ENCODE data around the gene WASF2. TPM values are rescaled to one million over a fixed set of nuclear protein-coding genes. Genes with fewer than 3 reads are reported as not detected.
"Not testable (repeated sequence)": the region's sequence is repeated elsewhere in the genome, so short reads cannot be mapped to it uniquely, and the experiment has no call there.

Gene WASF2
- total RNA-seq, 1 donor from 2014 or later, result 57.3 TPM

- no peak for DNase-seq (ENCODE audit: missing footprints)
- intact Hi-C loops (cut with DNase I), result no loop called here
- ATAC-seq, result no peak
Observed at GRCh38 chr1:27410709-27411108, 79.3 kb downstream of the WASF2 start.

GRCh38 chr1:27409669-27410068, 80.3 kb downstream of the WASF2 start:
- intact Hi-C loops (cut with DNase I), result no loop called here
- no peak for DNase-seq (ENCODE audit: missing footprints)
- ATAC-seq, result no peak

- intact Hi-C loops (cut with DNase I), result no loop called here
- no peak for DNase-seq (ENCODE audit: missing footprints)
- ATAC-seq, result no peak
Observed at GRCh38 chr1:27408151-27408550, 81.8 kb downstream of the WASF2 start.

GRCh38 chr1:27406791-27407190, 83.2 kb downstream of the WASF2 start:
- not testable (repeated sequence) for ATAC-seq

GRCh38 chr1:27406362-27406680, 83.6 kb downstream of the WASF2 start:
- ATAC-seq (no peak), DNase-seq (ENCODE audit: missing footprints) (no peak)
- intact Hi-C loops (cut with DNase I), result no loop called here

More at GRCh38 chr1:27406791-27407190, 83.2 kb downstream of the WASF2 start:
- DNase-seq (ENCODE audit: missing footprints); intact Hi-C loops (cut with DNase I): not testable (repeated sequence)

- DNase-seq (ENCODE audit: missing footprints); ATAC-seq; intact Hi-C loops (cut with DNase I): not testable (repeated sequence)
Observed at GRCh38 chr1:27405598-27406361, 84.2 kb downstream of the WASF2 start.

GRCh38 chr1:27405074-27405473, 84.9 kb downstream of the WASF2 start:
- ATAC-seq, result peak; percentile 18
- DNase-seq (ENCODE audit: missing footprints), result no peak
- intact Hi-C loops (cut with DNase I), result no loop called here

GRCh38 chr1:27403931-27404330, 86.0 kb downstream of the WASF2 start:
- no peak for ATAC-seq
- intact Hi-C loops (cut with DNase I), result loop anchor here (2.0 kb wide), 1 partner anchor 203 kb away; no protein-coding TSS in a partner anchor
- no peak for DNase-seq (ENCODE audit: missing footprints)

GRCh38 chr1:27403065-27403726, 86.8 kb downstream of the WASF2 start:
- intact Hi-C loops (cut with DNase I), result loop anchor here (2.0 kb wide), 1 partner anchor 204 kb away; no protein-coding TSS in a partner anchor
- peak; percentile 62 for ATAC-seq
- peak; percentile 86 for DNase-seq (ENCODE audit: missing footprints)

GRCh38 chr1:27402349-27402754, 87.6 kb downstream of the WASF2 start:
- ATAC-seq (peak; percentile 49), DNase-seq (ENCODE audit: missing footprints) (peak; percentile 83)
- intact Hi-C loops (cut with DNase I), result loop anchor here (2.0 kb wide), 1 partner anchor 204 kb away; no protein-coding TSS in a partner anchor

- DNase-seq (ENCODE audit: missing footprints) (no peak), ATAC-seq (no peak)
- intact Hi-C loops (cut with DNase I), result no loop called here
Observed at GRCh38 chr1:27400963-27401341, 89.0 kb downstream of the WASF2 start.

- ATAC-seq, result no peak
- intact Hi-C loops (cut with DNase I), result no loop called here
- DNase-seq (ENCODE audit: missing footprints), result no peak
Observed at GRCh38 chr1:27400082-27400962, 89.6 kb downstream of the WASF2 start.

GRCh38 chr1:27399251-27400025, 90.5 kb downstream of the WASF2 start:
- no peak for ATAC-seq
- intact Hi-C loops (cut with DNase I), result loop anchor here (5.0 kb wide), 1 partner anchor 263 kb away; no protein-coding TSS in a partner anchor

GRCh38 chr1:27398405-27399149, 91.4 kb downstream of the WASF2 start:
- ATAC-seq (no peak), DNase-seq (ENCODE audit: missing footprints) (no peak)
- intact Hi-C loops (cut with DNase I), result loop anchor here (5.0 kb wide), 1 partner anchor 264 kb away; no protein-coding TSS in a partner anchor

More at GRCh38 chr1:27399251-27400025, 90.5 kb downstream of the WASF2 start:
- no peak for DNase-seq (ENCODE audit: missing footprints)

- ATAC-seq, result no peak
- intact Hi-C loops (cut with DNase I), result loop anchor here (5.0 kb wide), 1 partner anchor 265 kb away; no protein-coding TSS in a partner anchor
Observed at GRCh38 chr1:27397749-27398148, 92.2 kb downstream of the WASF2 start.

GRCh38 chr1:27397110-27397509, 92.9 kb downstream of the WASF2 start:
- intact Hi-C loops (cut with DNase I), result loop anchor here (5.0 kb wide), 1 partner anchor 265 kb away; no protein-coding TSS in a partner anchor
- DNase-seq (ENCODE audit: missing footprints), result no peak

More at GRCh38 chr1:27397749-27398148, 92.2 kb downstream of the WASF2 start:
- no peak for DNase-seq (ENCODE audit: missing footprints)

GRCh38 chr1:27395441-27396195, 94.3 kb downstream of the WASF2 start:
- peak; percentile 25 for ATAC-seq

More at GRCh38 chr1:27397110-27397509, 92.9 kb downstream of the WASF2 start:
- no peak for ATAC-seq

More at GRCh38 chr1:27395441-27396195, 94.3 kb downstream of the WASF2 start:
- intact Hi-C loops (cut with DNase I), result loop anchor here (1.0 to 5.0 kb wide), 2 partner anchors 94 to 267 kb away; no protein-coding TSS in a partner anchor
- peak; percentile 85 for DNase-seq (ENCODE audit: missing footprints)
